DOHH2 (cell line): ENCODE measurements around the gene SAMD14.

Experiments
- H3F3A ChIP-seq: fragments of 200-600 bp; sonication (generic), shearing (Covaris generic); 2 replicates; pipeline ENCODE4 v1.6.0; 2016; ENCODE audit warnings: antibody characterized with exemption, mild to moderate bottlenecking; ENCODE audit not compliant: control insufficient read depth, insufficient read depth
- H3K27ac ChIP-seq: fragments of 200-600 bp; sonication (generic); 2 replicates; pipeline ENCODE4 v1.5.1; 2014; ENCODE audit warnings: low read depth, mild to moderate bottlenecking, low read length, moderate library complexity
- H3K27me3 ChIP-seq: fragments of 200-600 bp; sonication (generic); 2 replicates; pipeline ENCODE4 v1.6.1; 2014; ENCODE audit warnings: mild to moderate bottlenecking, low read length, mixed read lengths; ENCODE audit not compliant: control insufficient read depth
- H3K36me3 ChIP-seq: fragments of 200-600 bp; sonication (generic); 2 replicates; pipeline ENCODE4 v1.6.1; 2014; ENCODE audit warnings: mild to moderate bottlenecking, low read length, moderate library complexity, mixed read lengths; ENCODE audit not compliant: control insufficient read depth
- H3K4me1 ChIP-seq: fragments of 200-600 bp; sonication (generic); 2 replicates; pipeline ENCODE4 v1.6.1; 2014; ENCODE audit warnings: mild to moderate bottlenecking, low read length, mixed read lengths; ENCODE audit not compliant: control insufficient read depth
- H3K4me2 ChIP-seq: fragments of 200-600 bp; sonication (generic); 2 replicates; pipeline ENCODE4 v1.6.0; 2014; ENCODE audit warnings: mild to moderate bottlenecking, low read length, moderate library complexity
- H3K4me3 ChIP-seq: fragments of 200-600 bp; sonication (generic); 2 replicates; pipeline ENCODE4 v1.5.1; 2014; ENCODE audit warnings: mild to moderate bottlenecking, low read length, mixed read lengths
- H3K79me2 ChIP-seq: fragments of 200-600 bp; sonication (generic); 2 replicates; pipeline ENCODE4 v1.6.1; 2014; ENCODE audit warnings: mild to moderate bottlenecking, low read length, mixed read lengths; ENCODE audit not compliant: control insufficient read depth
- H3K9me2 ChIP-seq: fragments of 200-600 bp; sonication (generic); replicated peaks from 2 replicates; pipeline ENCODE4 v1.6.1; 2014; ENCODE audit warnings: mild to moderate bottlenecking, low read length, mixed read lengths; ENCODE audit not compliant: control insufficient read depth
- H3K9me3 ChIP-seq: fragments of 200-600 bp; sonication (generic); 2 replicates; pipeline ENCODE4 v1.6.1; 2014; ENCODE audit warnings: antibody characterized with exemption, low read length, mixed read lengths; ENCODE audit not compliant: control insufficient read depth, insufficient read depth
- H4K20me1 ChIP-seq: fragments of 200-600 bp; sonication (generic); 2 replicates; pipeline ENCODE4 v1.6.0; 2014; ENCODE audit warnings: low read depth, mild to moderate bottlenecking, antibody characterized with exemption, low read length, moderate library complexity; ENCODE audit not compliant: control insufficient read depth, insufficient read depth
- EZH2phosphoT487 ChIP-seq: fragments of 200-600 bp; sonication (generic); IDR thresholded peaks from 2 replicates; pipeline ENCODE4 v1.6.1; 2017; ENCODE audit warnings: borderline replicate concordance, mild to moderate bottlenecking, antibody characterized with exemption, low read length, moderate library complexity, mixed read lengths
- TF ChIP-seq, protein P1 (sequence below): fragments of 200-600 bp; sonication (generic); IDR thresholded peaks from one replicate; pipeline ENCODE4 v1.5.1; 2014; ENCODE audit warnings: antibody characterized with exemption, mild to moderate bottlenecking, low read depth, low read length; ENCODE audit not compliant: poor library complexity, severe bottlenecking

Gene SAMD14

DNA sequence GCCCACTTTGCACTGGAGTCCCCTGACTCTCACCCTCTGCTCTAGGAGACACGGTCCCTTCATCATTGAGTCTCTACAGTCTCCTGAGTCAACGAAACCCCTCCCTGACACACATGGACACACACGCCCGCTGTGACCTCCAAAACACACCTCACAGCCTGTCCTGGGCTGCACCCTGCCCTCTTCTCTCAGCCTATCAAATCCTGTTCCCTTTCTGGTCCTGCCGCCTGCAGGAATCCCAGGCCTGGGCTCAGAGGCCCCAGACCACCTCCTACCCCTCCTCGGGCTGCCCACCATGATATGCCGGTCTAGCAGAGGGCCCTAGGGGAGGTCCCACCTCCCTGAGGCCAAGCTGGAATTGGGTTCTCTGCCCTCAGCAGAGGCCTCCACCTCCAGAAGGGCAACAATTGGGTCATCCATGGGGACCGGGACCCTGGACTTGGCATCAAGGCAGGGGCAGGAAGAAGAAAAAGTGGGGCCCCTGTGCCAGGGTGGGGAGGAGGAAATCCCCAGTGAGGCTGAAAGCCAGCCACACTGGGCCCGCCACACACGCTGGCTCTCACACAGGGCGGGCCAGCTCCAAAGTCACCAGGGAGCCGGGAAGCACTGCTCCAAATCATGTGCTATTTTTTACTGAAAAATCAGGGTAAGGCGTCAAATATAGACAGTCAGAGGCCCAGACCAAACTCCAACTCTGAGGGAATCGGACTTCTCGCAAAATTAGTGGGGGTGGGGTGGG lies 17.1 kb upstream of the SAMD14 start:
- Histone ChIP-seq H3K36me3 (peaks cover 73% of the 10 kb centered on the region), H4K20me1 (0 out of 2 replicates have a peak, but pooled peaks cover 8% of the 10 kb centered on the region), H3K9me2 (no peaks in the 10 kb centered on the region), H3K4me3 (peak overlapping the region; percentile 90), H3F3A (peaks cover 6% of the 10 kb centered on the region; the same call in 1 of the 2 replicates), H3K4me2 (peak overlapping the region; percentile 86), H3K27ac (peak overlapping the region; percentile 96), H3K79me2 (peaks cover 89% of the 10 kb centered on the region), H3K27me3 (no peaks in the 10 kb centered on the region), H3K4me1 (peaks cover 66% of the 10 kb centered on the region), H3K9me3 (no peaks in the 10 kb centered on the region)
- no peak for TF ChIP-seq EZH2phosphoT487
- TF ChIP-seq, protein P1, sequence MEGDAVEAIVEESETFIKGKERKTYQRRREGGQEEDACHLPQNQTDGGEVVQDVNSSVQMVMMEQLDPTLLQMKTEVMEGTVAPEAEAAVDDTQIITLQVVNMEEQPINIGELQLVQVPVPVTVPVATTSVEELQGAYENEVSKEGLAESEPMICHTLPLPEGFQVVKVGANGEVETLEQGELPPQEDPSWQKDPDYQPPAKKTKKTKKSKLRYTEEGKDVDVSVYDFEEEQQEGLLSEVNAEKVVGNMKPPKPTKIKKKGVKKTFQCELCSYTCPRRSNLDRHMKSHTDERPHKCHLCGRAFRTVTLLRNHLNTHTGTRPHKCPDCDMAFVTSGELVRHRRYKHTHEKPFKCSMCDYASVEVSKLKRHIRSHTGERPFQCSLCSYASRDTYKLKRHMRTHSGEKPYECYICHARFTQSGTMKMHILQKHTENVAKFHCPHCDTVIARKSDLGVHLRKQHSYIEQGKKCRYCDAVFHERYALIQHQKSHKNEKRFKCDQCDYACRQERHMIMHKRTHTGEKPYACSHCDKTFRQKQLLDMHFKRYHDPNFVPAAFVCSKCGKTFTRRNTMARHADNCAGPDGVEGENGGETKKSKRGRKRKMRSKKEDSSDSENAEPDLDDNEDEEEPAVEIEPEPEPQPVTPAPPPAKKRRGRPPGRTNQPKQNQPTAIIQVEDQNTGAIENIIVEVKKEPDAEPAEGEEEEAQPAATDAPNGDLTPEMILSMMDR, result no peak

GRCh38 chr17:50146230-50146926 lies 16.4 kb upstream of the SAMD14 start:
- H3K4me1 ChIP-seq, result peaks cover 68% of the 10 kb centered on the region
- peak overlapping the region; percentile 90 for H3K4me3 ChIP-seq
- no peak for TF ChIP-seq EZH2phosphoT487
- TF ChIP-seq, protein P1, result peak; percentile 36
- H3K9me3 ChIP-seq, result no peaks in the 10 kb centered on the region
- peaks cover 6% of the 10 kb centered on the region; the same call in 1 of the 2 replicates for H3F3A ChIP-seq
- H3K79me2 ChIP-seq, result peaks cover 93% of the 10 kb centered on the region
- peaks cover 80% of the 10 kb centered on the region for H3K36me3 ChIP-seq
- H4K20me1 ChIP-seq, result 0 out of 2 replicates have a peak, but pooled peaks cover 8% of the 10 kb centered on the region
- peak overlapping the region; percentile 86 for H3K4me2 ChIP-seq
- peak overlapping the region; percentile 96 for H3K27ac ChIP-seq
- H3K9me2 ChIP-seq, result no peaks in the 10 kb centered on the region
- H3K27me3 ChIP-seq, result no peaks in the 10 kb centered on the region

DNA sequence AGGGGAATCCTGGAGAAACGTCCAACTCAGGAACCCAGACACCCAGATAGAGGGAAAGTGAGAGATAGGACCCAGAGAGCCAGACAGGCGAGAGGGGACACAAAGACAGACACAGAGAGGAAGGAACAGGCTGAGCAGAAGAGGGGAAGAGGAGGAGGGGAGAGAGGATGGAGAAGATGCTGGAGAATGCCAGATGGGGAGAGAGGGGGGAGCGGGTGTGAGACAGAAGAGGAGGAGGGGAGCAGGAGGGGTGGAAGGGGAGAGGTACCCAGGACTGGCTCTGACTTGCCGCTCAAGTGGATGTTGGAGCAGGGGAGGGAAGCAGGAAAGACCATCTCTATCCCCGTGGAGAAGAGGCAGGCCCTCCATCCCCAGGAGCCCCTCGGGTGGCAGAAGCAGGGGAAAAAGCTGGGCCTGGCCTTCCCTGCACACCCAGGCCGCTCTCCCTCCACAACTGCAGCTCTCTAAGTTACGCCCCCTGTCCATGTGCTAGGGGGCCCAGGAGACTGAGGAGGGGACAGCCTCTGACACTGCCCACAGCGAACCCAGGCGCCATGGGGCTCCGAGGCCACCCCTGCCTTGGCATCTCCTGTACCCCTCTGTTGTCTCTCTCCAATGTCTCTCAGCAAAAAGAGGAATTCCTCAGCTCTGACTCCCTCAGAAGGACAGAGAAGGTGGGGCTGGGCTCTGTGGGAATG lies 15.7 kb upstream of the SAMD14 start:
- peaks cover 72% of the 10 kb centered on the region for H3K4me1 ChIP-seq
- peaks cover 6% of the 10 kb centered on the region; the same call in 1 of the 2 replicates for H3F3A ChIP-seq
- peak overlapping the region; percentile 86 for H3K4me2 ChIP-seq
- no peaks in the 10 kb centered on the region for H3K27me3 ChIP-seq
- peaks cover 88% of the 10 kb centered on the region for H3K79me2 ChIP-seq
- TF ChIP-seq, protein P1, result no peak
- no peak for TF ChIP-seq EZH2phosphoT487
- no peaks in the 10 kb centered on the region for H3K9me3 ChIP-seq
- H3K9me2 ChIP-seq, result no peaks in the 10 kb centered on the region
- 0 out of 2 replicates have a peak, but pooled peaks cover 8% of the 10 kb centered on the region for H4K20me1 ChIP-seq
- H3K4me3 ChIP-seq, result peak overlapping the region; percentile 90; the same call in 1 of the 2 replicates
- peaks cover 87% of the 10 kb centered on the region for H3K36me3 ChIP-seq
- peak overlapping the region; percentile 96; the same call in 1 of the 2 replicates for H3K27ac ChIP-seq
